Keratinocyte (primary cell): Measurements from ENCODE around the gene ASPSCR1. TPM values are rescaled to one million over a fixed set of nuclear protein-coding genes. Genes with fewer than 3 reads are reported as not detected.

ENCODE experiments used
- DNase-seq: peaks from one replicate; pipeline ENCODE4 v3.0.0-alpha.2; 2011; ENCODE audit warnings: low read depth, missing footprints, low spot score
- FAIRE-seq: peaks from 2 replicates; lab custom pipeline; 2011; peaks lifted over from hg19 to GRCh38; lab: Jason Lieb, UNC
- H2AFZ ChIP-seq: 2 replicates; pipeline ENCODE4 v1.6.0; 2012; ENCODE audit warnings: low read length, control low read depth, inconsistent platforms; ENCODE audit not compliant: control insufficient read depth
- H3K27ac ChIP-seq: 2 replicates; pipeline ENCODE4 v1.5.1; 2011; ENCODE audit warnings: low read length; ENCODE audit not compliant: control insufficient read depth, insufficient read depth
- H3K27me3 ChIP-seq: 3 replicates; pipeline ENCODE4 v1.6.0; 2011; ENCODE audit warnings: low read length; ENCODE audit not compliant: control insufficient read depth, insufficient read depth; ENCODE audit errors: extremely low read depth
- H3K36me3 ChIP-seq, 2 experiments: 2 replicates in 1 of 2; 3 replicates in 1 of 2; pipeline ENCODE4 v1.5.1; 2011; ENCODE audit warnings: low read length in 2 of 2, mild to moderate bottlenecking in 1 of 2; ENCODE audit not compliant: control insufficient read depth in 2 of 2, insufficient read depth in 2 of 2; ENCODE audit errors: extremely low read depth in 1 of 2
- H3K4me1 ChIP-seq: 3 replicates; pipeline ENCODE4 v1.5.1; 2011; ENCODE audit warnings: low read length; ENCODE audit not compliant: control insufficient read depth, insufficient read depth; ENCODE audit errors: extremely low read depth
- H3K4me2 ChIP-seq: 3 replicates; pipeline ENCODE4 v1.6.0; 2011; ENCODE audit warnings: low read depth, low read length; ENCODE audit not compliant: control insufficient read depth, insufficient read depth; ENCODE audit errors: extremely low read depth
- H3K4me3 ChIP-seq, 3 experiments: fragments of 200-600 bp in 1 of 3; sonication (generic) in 1 of 3; 2 replicates in 2 of 3; 3 replicates in 1 of 3; pipeline ENCODE4 v1.5.1; 2011 to 2016; ENCODE audit warnings: low read length in 3 of 3, mild to moderate bottlenecking in 3 of 3, control low read depth in 2 of 3, inconsistent platforms in 1 of 3, low read depth in 1 of 3, mixed read lengths in 1 of 3, mixed run types in 1 of 3, moderate library complexity in 1 of 3; ENCODE audit not compliant: control insufficient read depth in 2 of 3, insufficient read depth in 2 of 3; ENCODE audit errors: extremely low read depth in 1 of 3
- H3K79me2 ChIP-seq: 2 replicates; pipeline ENCODE4 v1.6.0; 2012; ENCODE audit warnings: low read length; ENCODE audit not compliant: control insufficient read depth, insufficient read depth
- H3K9ac ChIP-seq: 3 replicates; pipeline ENCODE4 v1.6.0; 2011; ENCODE audit warnings: low read length; ENCODE audit not compliant: control insufficient read depth, insufficient read depth; ENCODE audit errors: extremely low read depth
- H3K9me1 ChIP-seq: 3 replicates; pipeline ENCODE4 v1.6.0; 2011; ENCODE audit warnings: low read length; ENCODE audit not compliant: control insufficient read depth, insufficient read depth; ENCODE audit errors: extremely low read depth
- H3K9me3 ChIP-seq: 2 replicates; pipeline ENCODE4 v1.5.1; 2012; ENCODE audit warnings: low read depth, low read length; ENCODE audit not compliant: control insufficient read depth
- H4K20me1 ChIP-seq: 3 replicates; pipeline ENCODE4 v1.6.0; 2011; ENCODE audit warnings: low read length; ENCODE audit not compliant: control insufficient read depth, insufficient read depth; ENCODE audit errors: extremely low read depth
- CTCF ChIP-seq, 3 experiments: IDR thresholded peaks in 1 of 3; conservative IDR thresholded peaks in 1 of 3; optimal IDR thresholded peaks in 1 of 3; 2 replicates in 2 of 3; 3 replicates in 1 of 3; pipeline versions ENCODE3 to v1.5.1; 2011; ENCODE audit warnings: low read length in 3 of 3, mild to moderate bottlenecking in 3 of 3, moderate library complexity in 2 of 3, control low read depth in 1 of 3, inconsistent platforms in 1 of 3; ENCODE audit not compliant: insufficient read depth in 2 of 3; ENCODE audit errors: extremely low read depth in 1 of 3
- EZH2 ChIP-seq: IDR thresholded peaks from one replicate; pipeline ENCODE4 v1.6.1; 2012; ENCODE audit warnings: inconsistent platforms, mild to moderate bottlenecking, low read length, moderate library complexity
- dilution Hi-C: fragments of 300-500 bp; cut with MboI; formaldehyde crosslinking; loops from one replicate; pipeline ENCODE4 v1.7.0; 2020; ENCODE audit warnings: low sequenced_read_pairs; ENCODE audit not compliant: extremely low pct_ligation_motif_present
- polyA plus RNA-seq, 5 experiments: library from polyadenylated mRNA; depleted of rRNA in 3 of 5; stranded (reverse) in 3 of 5; stranded (forward) in 1 of 5; unstranded in 1 of 5; fragments of >200 nt; gene quantifications; 1 replicate in 1 of 5; 2 replicates in 3 of 5; 3 replicates in 1 of 5; pipeline versions ENCODE4 v1.2.1 to v1.2.3, GENCODE V29; 2011 to 2012; ENCODE audit warnings: missing spikeins in 2 of 5, low read depth in 1 of 5, low replicate concordance in 1 of 5

The ASPSCR1 gene
- polyA plus RNA-seq, 1 donor (not counting 4 experiments of a cell fraction or from before 2014, with no cell fraction given), result 5.2 TPM

DNA sequence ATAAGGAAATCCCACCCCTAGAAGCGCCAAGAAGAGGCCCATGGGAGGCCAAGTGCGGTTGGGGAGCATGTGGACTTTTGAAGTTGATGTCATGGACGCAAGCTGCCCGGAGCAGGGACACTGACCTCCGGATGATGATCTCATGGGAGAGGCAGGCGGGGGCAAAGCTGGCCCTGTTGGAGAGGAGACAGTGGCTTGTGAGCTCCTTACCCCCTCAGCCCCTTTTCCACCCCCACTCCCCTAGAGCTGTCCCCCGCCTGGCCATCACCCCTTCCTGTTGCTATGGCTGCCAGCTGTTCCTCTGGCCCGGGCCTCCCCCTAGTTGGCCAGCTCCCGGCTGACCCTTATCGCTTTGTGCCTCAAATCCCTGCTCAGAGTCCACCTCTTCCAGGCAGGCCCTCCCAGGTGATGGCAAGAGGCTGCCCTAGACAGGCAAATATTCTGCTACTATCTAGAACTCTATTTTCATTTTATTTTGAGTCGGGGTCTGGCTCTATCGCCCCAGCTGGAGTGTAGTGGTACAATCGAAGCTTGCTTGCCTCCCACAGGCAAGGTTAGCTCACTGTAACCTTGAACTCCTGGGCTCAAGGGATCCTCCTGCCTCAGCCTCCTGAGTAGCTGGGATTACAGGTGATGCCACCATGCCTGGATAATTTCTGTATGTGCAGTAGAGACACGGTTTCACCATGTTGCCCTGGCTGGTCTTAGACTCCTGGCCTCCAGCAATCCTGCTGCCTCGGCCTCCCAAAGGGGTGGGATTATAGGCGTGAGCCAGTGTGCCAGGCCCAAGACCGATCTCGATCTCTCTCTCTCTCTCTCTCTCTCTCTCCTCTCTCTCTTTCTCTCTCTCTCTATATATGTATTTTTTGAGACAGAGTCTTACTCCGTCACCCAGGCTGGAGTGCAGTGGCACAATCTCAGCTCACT, 23.0 kb upstream of the ASPSCR1 start:
- Histone ChIP-seq H3K79me2 (no peaks in the 10 kb centered on the region), H3K27ac (no peak overlapping the region), H3K9me3 (no peaks in the 10 kb centered on the region), H4K20me1 (no peaks in the 10 kb centered on the region), H3K27me3 (peaks cover 31% of the 10 kb centered on the region), H2AFZ (no peak overlapping the region), H3K4me3 (no peak overlapping the region), H3K36me3 (no peaks in the 10 kb centered on the region), H3K4me2 (no peak overlapping the region), H3K4me1 (no peaks in the 10 kb centered on the region), H3K9me1 (no peaks in the 10 kb centered on the region), H3K9ac (no peak overlapping the region)
- dilution Hi-C loops, result no loop called here
- DNase-seq (no peak), FAIRE-seq (no peak)
- no peak for TF ChIP-seq CTCF (optimal IDR thresholded peaks at IDR 0.05 in 1 of 3, IDR thresholded peaks at IDR 0.05 in 1 of 3, conservative IDR thresholded peaks at IDR 0.05 in 1 of 3; ENCODE audit: extremely low read depth in 1 of 3, insufficient read depth in 2 of 3, low read length in 3 of 3)
- no peak for TF ChIP-seq EZH2

- Histone ChIP-seq H3K79me2 (no peaks in the 10 kb centered on the region), H3K4me2 (no peak overlapping the region), H3K27ac (no peak overlapping the region), H3K27me3 (peaks cover 39% of the 10 kb centered on the region), H3K4me3 (no peak overlapping the region), H3K36me3 (no peaks in the 10 kb centered on the region), H4K20me1 (no peaks in the 10 kb centered on the region), H2AFZ (no peak overlapping the region), H3K9me3 (no peaks in the 10 kb centered on the region), H3K9ac (no peak overlapping the region), H3K4me1 (no peaks in the 10 kb centered on the region), H3K9me1 (no peaks in the 10 kb centered on the region)
- dilution Hi-C loops, result no loop called here
- FAIRE-seq (no peak), DNase-seq (no peak)
- no peak for TF ChIP-seq CTCF (optimal IDR thresholded peaks at IDR 0.05 in 1 of 3, IDR thresholded peaks at IDR 0.05 in 1 of 3, conservative IDR thresholded peaks at IDR 0.05 in 1 of 3; ENCODE audit: extremely low read depth in 1 of 3, insufficient read depth in 2 of 3, low read length in 3 of 3)
- TF ChIP-seq EZH2, result no peak
Measured at GRCh38 chr17:81955058-81955681, 22.3 kb upstream of the ASPSCR1 start.
